Cardiac fibroblast (primary cell): ENCODE measurements around the gene CREG2.

Experiments
- DNase-seq, 2 donors: peaks; one replicate each; pipeline versions ENCODE4 v3.0.0 to v3.0.0-alpha.2; 2010; ENCODE audit warnings: low read depth in 2 of 2
- H3K4me3 ChIP-seq, 2 donors: replicated peaks in 1 of 2; 1 replicate in 1 of 2; 2 replicates in 1 of 2; pipeline ENCODE4 v1.5.1; 2011; ENCODE audit warnings: low read depth in 2 of 2, low read length in 2 of 2, mild to moderate bottlenecking in 2 of 2, moderate library complexity in 1 of 2
- TF ChIP-seq, protein P1 (sequence below): IDR thresholded peaks from one replicate; pipeline ENCODE4 v1.5.1; 2011; ENCODE audit warnings: low read depth, mild to moderate bottlenecking, low read length, inconsistent platforms

CREG2 gene

DNA sequence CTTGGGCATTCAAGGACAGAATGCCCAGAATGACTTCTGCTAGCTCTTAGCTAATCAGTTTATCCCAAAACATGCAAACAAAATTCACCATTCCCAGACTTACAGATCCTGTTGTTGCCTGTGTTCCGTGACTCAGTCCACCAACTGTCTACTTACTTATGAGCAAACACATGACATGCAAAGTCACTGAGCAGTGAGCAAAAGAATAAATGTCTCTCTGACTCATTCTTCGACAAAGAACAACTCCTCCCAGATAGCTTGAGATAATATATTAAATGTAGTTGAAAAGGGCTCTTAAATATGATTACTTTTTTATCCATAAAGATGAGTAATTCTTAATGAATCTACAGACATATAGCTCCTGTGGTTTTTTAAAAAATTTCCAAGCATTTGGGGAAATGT, 9.0 kb upstream of the CREG2 start:
- peak overlapping the region in 1 of 2 donors; percentile 26 for H3K4me3 ChIP-seq
- TF ChIP-seq, protein P1, sequence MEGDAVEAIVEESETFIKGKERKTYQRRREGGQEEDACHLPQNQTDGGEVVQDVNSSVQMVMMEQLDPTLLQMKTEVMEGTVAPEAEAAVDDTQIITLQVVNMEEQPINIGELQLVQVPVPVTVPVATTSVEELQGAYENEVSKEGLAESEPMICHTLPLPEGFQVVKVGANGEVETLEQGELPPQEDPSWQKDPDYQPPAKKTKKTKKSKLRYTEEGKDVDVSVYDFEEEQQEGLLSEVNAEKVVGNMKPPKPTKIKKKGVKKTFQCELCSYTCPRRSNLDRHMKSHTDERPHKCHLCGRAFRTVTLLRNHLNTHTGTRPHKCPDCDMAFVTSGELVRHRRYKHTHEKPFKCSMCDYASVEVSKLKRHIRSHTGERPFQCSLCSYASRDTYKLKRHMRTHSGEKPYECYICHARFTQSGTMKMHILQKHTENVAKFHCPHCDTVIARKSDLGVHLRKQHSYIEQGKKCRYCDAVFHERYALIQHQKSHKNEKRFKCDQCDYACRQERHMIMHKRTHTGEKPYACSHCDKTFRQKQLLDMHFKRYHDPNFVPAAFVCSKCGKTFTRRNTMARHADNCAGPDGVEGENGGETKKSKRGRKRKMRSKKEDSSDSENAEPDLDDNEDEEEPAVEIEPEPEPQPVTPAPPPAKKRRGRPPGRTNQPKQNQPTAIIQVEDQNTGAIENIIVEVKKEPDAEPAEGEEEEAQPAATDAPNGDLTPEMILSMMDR = no peak
- DNase-seq = peak; percentile 80 to 97

DNA sequence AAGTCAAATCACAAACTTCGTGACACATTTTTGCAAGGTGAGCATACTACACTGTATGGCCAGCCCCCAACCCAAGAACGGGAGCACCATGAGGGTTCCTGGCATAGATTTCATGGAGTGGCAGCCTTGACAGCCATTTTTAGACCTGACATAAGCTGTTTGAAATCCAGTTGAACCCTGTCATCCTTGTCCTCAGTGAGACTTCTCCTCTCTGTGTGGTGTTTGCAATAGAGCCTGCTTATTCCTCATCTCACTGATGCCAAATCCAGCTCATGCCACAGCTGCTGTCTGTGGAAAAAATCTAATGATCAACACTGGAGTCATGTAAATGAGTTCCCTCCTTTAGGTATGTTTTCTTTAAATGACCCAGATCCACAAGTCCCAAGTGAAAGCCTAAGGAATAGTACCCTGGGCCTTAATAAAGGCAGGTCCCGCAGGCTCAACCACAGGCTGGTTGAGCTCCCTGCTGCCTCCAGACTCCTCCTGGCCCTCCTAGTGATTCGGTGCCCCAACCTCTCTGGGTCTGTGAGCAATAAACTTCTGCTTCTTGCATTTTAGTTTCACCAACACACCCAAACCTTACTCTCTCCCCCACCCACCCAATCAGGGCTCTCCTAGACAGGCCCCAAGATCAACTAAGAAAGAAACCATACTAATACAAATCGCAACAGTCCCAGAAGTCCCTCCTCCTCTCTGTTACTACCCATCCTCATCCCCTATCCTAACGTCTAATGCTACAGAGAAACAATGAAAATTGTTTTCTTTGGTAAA, 8.4 kb upstream of the CREG2 start:
- H3K4me3 ChIP-seq = peak overlapping the region in 1 of 2 donors; percentile 26
- TF ChIP-seq, protein P1 = no peak
- DNase-seq = peak in 1 of 2 donors; percentile 28

DNA sequence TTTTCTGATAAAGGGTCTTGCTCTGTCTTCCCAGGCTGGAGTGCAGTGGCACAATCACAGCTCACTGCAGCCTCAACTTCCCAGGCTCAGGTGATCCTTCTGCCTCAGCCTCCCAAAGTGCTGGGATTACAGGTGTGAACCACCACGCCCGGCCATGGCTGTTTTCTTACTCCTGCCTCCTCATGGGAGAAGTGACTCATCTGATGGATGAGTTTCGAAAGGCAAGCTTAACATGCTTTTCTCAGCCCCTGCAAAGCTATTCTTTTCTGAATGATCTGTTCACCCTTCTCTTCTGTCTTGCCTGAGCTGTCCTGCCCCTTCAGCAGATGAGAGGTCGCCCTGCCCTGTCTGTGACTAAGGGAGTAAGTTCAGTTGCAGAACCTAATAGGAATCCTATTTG, 929 bp upstream of the CREG2 start:
- peak; percentile 25 to 83 for DNase-seq
- no peak overlapping the region for H3K4me3 ChIP-seq

GRCh38 chr2:101386599-101387150, 628 bp downstream of the CREG2 start:
- TF ChIP-seq, protein P1 = no peak
- H3K4me3 ChIP-seq = peak overlapping the region; percentile 49 to 55
- no peak for DNase-seq

More for the DNA sequence above, 929 bp upstream of the CREG2 start:
- TF ChIP-seq, protein P1 = no peak

- TF ChIP-seq, protein P1 = no peak
- no peak for DNase-seq
These were observed 4.2 kb downstream of the CREG2 start for GRCh38 chr2:101383016-101383541.

DNA sequence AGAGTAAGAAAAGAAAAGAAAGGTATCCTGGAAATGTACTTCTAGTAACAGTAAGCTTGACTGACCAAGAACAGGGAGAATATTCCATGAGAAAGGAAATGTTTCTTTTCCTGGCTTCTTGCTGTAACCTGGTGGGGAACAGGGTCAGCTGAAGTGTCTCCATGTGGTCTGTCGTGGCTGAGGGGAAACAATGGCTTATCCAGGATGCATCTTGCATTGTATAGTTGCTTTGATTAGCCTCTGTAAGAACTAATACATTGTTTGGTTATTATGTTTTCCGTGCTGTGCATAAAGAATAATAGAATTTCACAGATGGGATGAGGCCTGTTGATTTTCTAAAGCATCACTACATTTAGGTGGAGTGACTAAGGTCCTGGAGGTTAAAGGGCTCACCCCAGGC, 4.9 kb downstream of the CREG2 start:
- no peak overlapping the region for H3K4me3 ChIP-seq
- TF ChIP-seq, protein P1 = no peak
- DNase-seq = no peak

More at GRCh38 chr2:101383016-101383541, 4.2 kb downstream of the CREG2 start:
- no peak overlapping the region for H3K4me3 ChIP-seq
